CD4-positive, alpha-beta T cell (primary cell): ENCODE measurements around the gene BMF. TPM values are rescaled to one million over a fixed set of nuclear protein-coding genes. Genes with fewer than 3 reads are reported as not detected.

ENCODE experiments used
- ATAC-seq: fragments of 200-7000 bp; cut with Tn5 transposase; one replicate; pipeline ENCODE4 v1.10.0; 2022; ENCODE audit warnings: mild to moderate bottlenecking; ENCODE audit not compliant: poor library complexity
- CTCF ChIA-PET: fragments of 350-600 bp; sonication (Branson Sonifier 250); formaldehyde crosslinking; loops from one replicate; lab custom pipeline; 2021; ENCODE audit warnings: antibody characterized with exemption, inconsistent platforms; lab: Charles Lee
- POLR2A ChIA-PET: fragments of 350-600 bp; sonication (Branson Sonifier 250); formaldehyde crosslinking; loops from one replicate; lab custom pipeline; 2021; ENCODE audit warnings: antibody characterized with exemption, inconsistent platforms; lab: Charles Lee
- DNase-seq, 14 experiments: peaks; one replicate each; pipeline ENCODE4 v3.0.0-alpha.2; 2013 to 2020; ENCODE audit warnings: mixed read lengths in 2 of 14
- H3K27ac ChIP-seq, 2 donors: one replicate each; pipeline versions ENCODE4 v1.5.1 to v1.7.0; 2013; ENCODE audit warnings: low read length in 2 of 2, low read depth in 1 of 2, mild to moderate bottlenecking in 1 of 2
- H3K27me3 ChIP-seq, 2 experiments: 1 replicate in 1 of 2; 2 replicates in 1 of 2; pipeline versions ENCODE4 v1.6.1 to v1.7.0; 2013; ENCODE audit warnings: low read length in 2 of 2, control low read depth in 1 of 2, mild to moderate bottlenecking in 1 of 2, moderate library complexity in 1 of 2; ENCODE audit not compliant: insufficient read depth in 2 of 2, control insufficient read depth in 1 of 2
- H3K36me3 ChIP-seq: one replicate; pipeline ENCODE4 v1.6.1; 2013; ENCODE audit warnings: low read length, control low read depth; ENCODE audit not compliant: insufficient read depth
- H3K4me1 ChIP-seq: one replicate; pipeline ENCODE4 v1.6.1; 2013; ENCODE audit warnings: low read length, control low read depth; ENCODE audit not compliant: insufficient read depth
- H3K4me3 ChIP-seq: one replicate; pipeline ENCODE4 v1.5.1; 2013; ENCODE audit warnings: mild to moderate bottlenecking, low read length, moderate library complexity
- H3K9me3 ChIP-seq, 2 experiments: 1 replicate in 1 of 2; 2 replicates in 1 of 2; pipeline versions ENCODE4 v1.6.1 to v1.7.0; 2013; ENCODE audit warnings: low read length in 2 of 2, mild to moderate bottlenecking in 2 of 2, control low read depth in 1 of 2, moderate library complexity in 1 of 2; ENCODE audit not compliant: control insufficient read depth in 1 of 2, insufficient read depth in 1 of 2
- H3K27ac Mint-ChIP-seq: one replicate; pipeline ENCODE4 v1.8.0; 2020; ENCODE audit warnings: mixed read lengths
- H3K27me3 Mint-ChIP-seq: one replicate; pipeline ENCODE4 v1.8.0; 2021; ENCODE audit warnings: mixed read lengths
- H3K36me3 Mint-ChIP-seq: one replicate; pipeline ENCODE4 v1.8.0; 2021; ENCODE audit warnings: low read depth, mixed read lengths
- H3K4me1 Mint-ChIP-seq: one replicate; pipeline ENCODE4 v1.8.0; 2021; ENCODE audit warnings: low read depth, mixed read lengths
- H3K4me3 Mint-ChIP-seq: one replicate; pipeline ENCODE4 v1.8.0; 2020; ENCODE audit warnings: mild to moderate bottlenecking, mixed read lengths
- H3K9me3 Mint-ChIP-seq: one replicate; pipeline ENCODE4 v1.8.0; 2020; ENCODE audit warnings: mixed read lengths
- intact Hi-C, 2 experiments: fragments of 100-400 bp; cut with DNase I in 1 of 2; cut with micrococcal nuclease in 1 of 2; formaldehyde crosslinking; loops; one replicate each; pipeline versions ENCODE4 v1.15.1 to v1.9.0; 2023 to 2025; cut with DNase I, micrococcal nuclease
- total RNA-seq, 174 experiments: library from RNA in 2 of 174; stranded (reverse) in 2 of 174; gene quantifications; one replicate each; pipeline ENCODE4 v1.2.3 and lab custom pipeline; 2021 to 2026
- TF ChIP-seq, protein P1 (sequence below): fragments of 200-600 bp; IDR thresholded peaks from one replicate; pipeline ENCODE4 v1.8.0; 2022; ENCODE audit warnings: antibody characterized with exemption, mild to moderate bottlenecking

BMF gene
- total RNA-seq, 2 experiments from 2014 or later, result 13.5 to 13.9 TPM

GRCh38 chr15:40053831-40054604 lies 54.7 kb downstream of the BMF start:
- Mint-ChIP-seq H3K27ac (peak overlapping the region; percentile 78), H3K4me3 (no peak overlapping the region), H3K4me1 (peaks cover 82% of the 10 kb centered on the region), H3K27me3 (no peaks in the 10 kb centered on the region), H3K36me3 (no peaks in the 10 kb centered on the region), H3K9me3 (no peaks in the 10 kb centered on the region)
- intact Hi-C loops, result no loop called here
- no peak for ATAC-seq
- Histone ChIP-seq H3K27me3 (no peaks in the 10 kb centered on the region), H3K9me3 (no peaks in the 10 kb centered on the region), H3K4me3 (no peak overlapping the region), H3K27ac (no peak overlapping the region), H3K36me3 (no peaks in the 10 kb centered on the region), H3K4me1 (peaks cover 52% of the 10 kb centered on the region)
- DNase-seq, result no peak
- ChIA-PET POLR2A (interaction anchor here (0.6 to 1.9 kb wide), 4 partner anchors 10 to 51 kb away, joined by 3 to 6 read pairs (median 4); partner anchors contain the start of gene SRP14), CTCF (interaction anchor here (1.8 kb wide), 1 partner anchor 8 kb away, joined by 4 read pairs; no protein-coding TSS in a partner anchor)
- TF ChIP-seq, protein P1, sequence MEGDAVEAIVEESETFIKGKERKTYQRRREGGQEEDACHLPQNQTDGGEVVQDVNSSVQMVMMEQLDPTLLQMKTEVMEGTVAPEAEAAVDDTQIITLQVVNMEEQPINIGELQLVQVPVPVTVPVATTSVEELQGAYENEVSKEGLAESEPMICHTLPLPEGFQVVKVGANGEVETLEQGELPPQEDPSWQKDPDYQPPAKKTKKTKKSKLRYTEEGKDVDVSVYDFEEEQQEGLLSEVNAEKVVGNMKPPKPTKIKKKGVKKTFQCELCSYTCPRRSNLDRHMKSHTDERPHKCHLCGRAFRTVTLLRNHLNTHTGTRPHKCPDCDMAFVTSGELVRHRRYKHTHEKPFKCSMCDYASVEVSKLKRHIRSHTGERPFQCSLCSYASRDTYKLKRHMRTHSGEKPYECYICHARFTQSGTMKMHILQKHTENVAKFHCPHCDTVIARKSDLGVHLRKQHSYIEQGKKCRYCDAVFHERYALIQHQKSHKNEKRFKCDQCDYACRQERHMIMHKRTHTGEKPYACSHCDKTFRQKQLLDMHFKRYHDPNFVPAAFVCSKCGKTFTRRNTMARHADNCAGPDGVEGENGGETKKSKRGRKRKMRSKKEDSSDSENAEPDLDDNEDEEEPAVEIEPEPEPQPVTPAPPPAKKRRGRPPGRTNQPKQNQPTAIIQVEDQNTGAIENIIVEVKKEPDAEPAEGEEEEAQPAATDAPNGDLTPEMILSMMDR, result no peak

DNA sequence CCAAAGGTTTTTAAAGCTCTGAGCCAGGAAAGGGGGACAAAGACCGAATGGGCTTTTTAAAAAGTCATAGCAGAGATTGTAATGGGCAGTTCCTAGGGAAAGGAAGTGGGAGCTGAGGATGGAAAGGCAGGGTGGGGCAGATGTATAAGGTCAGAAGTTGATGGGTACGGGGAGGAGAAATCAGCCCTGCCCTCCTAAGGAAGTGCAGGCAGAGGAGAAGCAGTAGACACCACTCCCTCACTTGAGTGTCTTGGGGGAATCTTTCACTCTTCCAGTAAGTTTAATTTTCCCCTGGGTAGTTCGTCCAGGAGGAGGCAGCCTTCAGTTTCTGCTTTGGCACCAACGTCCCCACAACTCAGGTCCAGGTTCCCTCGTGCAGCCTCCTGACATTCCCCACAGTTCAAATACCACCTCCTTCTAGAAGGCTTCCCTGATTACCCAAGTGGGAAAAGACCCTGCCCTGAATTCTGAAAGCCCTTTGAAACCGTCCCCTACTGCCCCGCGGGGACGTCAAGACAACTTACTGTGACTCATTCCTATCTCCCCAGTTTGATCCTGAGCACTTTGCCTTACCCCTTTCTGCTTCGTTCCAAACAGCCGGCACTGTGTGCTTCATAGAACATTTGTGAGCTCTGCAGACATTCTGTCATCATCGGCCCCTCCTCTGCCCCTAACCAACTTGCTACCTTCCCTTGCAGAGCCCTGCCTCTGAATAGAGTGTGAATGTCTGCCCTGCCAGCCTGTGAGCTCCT lies 55.4 kb downstream of the BMF start:
- Mint-ChIP-seq H3K27ac (peak overlapping the region; percentile 47), H3K36me3 (no peaks in the 10 kb centered on the region), H3K4me3 (no peak overlapping the region), H3K9me3 (no peaks in the 10 kb centered on the region), H3K27me3 (no peaks in the 10 kb centered on the region), H3K4me1 (peaks cover 84% of the 10 kb centered on the region)
- TF ChIP-seq, protein P1, result no peak
- peaks cover 59% of the 10 kb centered on the region for H3K4me1 ChIP-seq
- no peak overlapping the region for H3K27ac ChIP-seq
- H3K36me3 ChIP-seq, result no peaks in the 10 kb centered on the region
- POLR2A ChIA-PET, result interaction anchor here (0.6 to 1.4 kb wide), 3 partner anchors 11 to 52 kb away, joined by 3 to 4 read pairs (median 3); partner anchors contain the start of gene SRP14
- no peaks in the 10 kb centered on the region for H3K27me3 ChIP-seq
- intact Hi-C loops, result no loop called here
- no peaks in the 10 kb centered on the region for H3K9me3 ChIP-seq
- DNase-seq, result no peak
- ATAC-seq, result no peak
- CTCF ChIA-PET, result no interaction called here
- H3K4me3 ChIP-seq, result no peak overlapping the region

- no peaks in the 10 kb centered on the region for H3K9me3 ChIP-seq
- CTCF ChIA-PET, result no interaction called here
- H3K4me1 Mint-ChIP-seq, result peaks cover 84% of the 10 kb centered on the region
- peak overlapping the region; percentile 47 for H3K27ac Mint-ChIP-seq
- no peaks in the 10 kb centered on the region for H3K36me3 ChIP-seq
- no peak overlapping the region for H3K4me3 ChIP-seq
- H3K27me3 ChIP-seq, result no peaks in the 10 kb centered on the region
- POLR2A ChIA-PET, result no interaction called here
- H3K4me3 Mint-ChIP-seq, result no peak overlapping the region
- no peak overlapping the region for H3K27ac ChIP-seq
- H3K9me3 Mint-ChIP-seq, result no peaks in the 10 kb centered on the region
- TF ChIP-seq, protein P1, result no peak
- H3K36me3 Mint-ChIP-seq, result no peaks in the 10 kb centered on the region
- intact Hi-C loops, result no loop called here
- DNase-seq (no peak), ATAC-seq (no peak)
- peaks cover 66% of the 10 kb centered on the region for H3K4me1 ChIP-seq
- no peaks in the 10 kb centered on the region for H3K27me3 Mint-ChIP-seq
Observed at GRCh38 chr15:40052604-40053003, 56.1 kb downstream of the BMF start.
